Measurements from ENCODE around the gene LRRC72.
"Not testable (repeated sequence)": the region's sequence is repeated elsewhere in the genome, so short reads cannot be mapped to it uniquely, and the experiment has no call there.

Gene LRRC72

GRCh38 chr7:16526742-16527540 lies at the start of gene LRRC72:
Gene LRRC72, plus strand, starts transcription at chr7:16526825. Its CDS starts 128 bp downstream, at chr7:16526953.
- DNase-seq (ENCODE audit: low read depth) = no peak

DNA sequence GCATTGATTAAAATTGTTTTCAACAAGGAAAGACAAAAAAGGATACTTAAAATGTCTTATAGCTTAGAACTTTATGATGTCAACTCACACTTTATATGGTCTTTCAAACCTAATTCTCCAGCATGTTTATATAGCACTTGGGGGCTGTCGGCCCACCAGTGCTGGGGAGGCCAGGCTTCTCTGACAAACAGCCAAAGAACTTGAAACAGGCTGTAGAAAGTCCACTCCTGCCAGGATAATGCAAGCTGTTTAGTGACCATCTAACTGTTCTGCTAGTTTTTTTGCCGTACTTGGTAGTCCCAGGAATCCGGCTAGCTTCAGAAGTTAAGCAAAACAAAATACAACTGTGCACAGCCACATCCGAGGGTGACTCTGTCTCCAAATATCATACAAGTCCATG lies 47.5 kb upstream of the LRRC72 start:
- no peak for DNase-seq (ENCODE audit: low read depth)

GRCh38 chr7:16479591-16479990 lies 47.0 kb upstream of the LRRC72 start:
- DNase-seq (ENCODE audit: low read depth) = no peak

GRCh38 chr7:16484453-16485158 lies 42.0 kb upstream of the LRRC72 start:
- no peak for DNase-seq (ENCODE audit: low read depth)

DNA sequence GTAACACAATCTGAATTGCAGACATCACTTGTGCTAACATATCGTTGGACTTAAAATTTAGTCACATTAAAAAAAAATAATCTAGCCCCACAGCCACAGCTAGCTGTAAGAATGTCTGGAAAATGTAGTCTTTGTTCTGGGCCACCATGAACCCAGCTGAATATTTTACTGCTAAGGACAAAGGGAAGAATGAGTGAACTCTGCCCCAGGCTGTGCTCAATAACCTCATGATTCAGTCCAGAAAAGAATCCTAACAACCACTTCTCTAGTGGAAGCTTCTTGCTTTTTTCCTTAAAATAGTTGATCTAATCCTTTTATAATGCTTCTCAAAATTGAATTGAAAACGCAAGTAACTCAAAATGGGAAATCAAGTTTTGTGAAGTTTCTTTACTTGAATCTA lies 35.5 kb upstream of the LRRC72 start:
- no peak for DNase-seq (ENCODE audit: low read depth)

- DNase-seq (ENCODE audit: low read depth) = no peak
These were observed 34.0 kb upstream of the LRRC72 start for GRCh38 chr7:16492513-16493062.

DNA sequence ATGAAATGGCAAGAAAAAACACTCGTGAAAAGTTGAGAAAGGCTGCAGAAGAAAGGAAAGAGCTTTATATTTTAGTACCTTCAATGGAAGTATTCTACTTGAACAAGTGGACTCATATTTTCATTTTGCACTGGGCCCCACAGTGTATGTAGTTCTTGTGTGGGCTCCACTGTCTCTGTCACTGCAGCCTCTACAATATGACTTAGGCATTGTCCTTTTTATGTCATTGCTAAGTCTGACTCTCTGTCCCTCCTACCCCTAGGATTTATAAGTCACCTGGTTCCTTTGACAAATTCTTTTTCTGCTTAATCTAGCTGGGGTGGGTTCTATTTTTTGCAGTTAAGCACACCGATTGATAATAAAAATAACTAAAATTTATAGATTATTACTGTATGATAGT lies 33.4 kb upstream of the LRRC72 start:
- no peak for DNase-seq (ENCODE audit: low read depth)

DNA sequence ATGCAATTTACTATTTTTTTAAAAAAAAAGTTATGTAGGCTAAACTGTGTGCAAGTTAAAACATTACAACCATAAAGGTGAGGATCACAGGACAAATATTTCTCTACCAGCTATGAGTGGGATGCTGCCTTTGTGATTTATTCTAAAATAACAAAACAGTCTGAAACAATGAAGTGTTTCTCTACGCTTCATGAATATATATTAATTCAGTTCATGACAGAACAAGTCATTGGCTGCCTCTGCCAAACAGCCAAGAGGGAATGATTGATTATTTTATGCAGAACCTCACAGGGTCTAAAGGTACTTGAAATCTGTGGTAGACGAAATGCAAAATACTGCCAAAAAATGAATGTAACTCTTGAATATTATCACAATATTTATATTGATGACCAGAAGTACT lies 32.1 kb upstream of the LRRC72 start:
- no peak for DNase-seq (ENCODE audit: low read depth)

GRCh38 chr7:16494955-16495719 lies 31.5 kb upstream of the LRRC72 start:
- DNase-seq (ENCODE audit: low read depth) = no peak

- no peak for DNase-seq (ENCODE audit: low read depth)
These were observed 28.5 kb upstream of the LRRC72 start for GRCh38 chr7:16498122-16498521.

DNA sequence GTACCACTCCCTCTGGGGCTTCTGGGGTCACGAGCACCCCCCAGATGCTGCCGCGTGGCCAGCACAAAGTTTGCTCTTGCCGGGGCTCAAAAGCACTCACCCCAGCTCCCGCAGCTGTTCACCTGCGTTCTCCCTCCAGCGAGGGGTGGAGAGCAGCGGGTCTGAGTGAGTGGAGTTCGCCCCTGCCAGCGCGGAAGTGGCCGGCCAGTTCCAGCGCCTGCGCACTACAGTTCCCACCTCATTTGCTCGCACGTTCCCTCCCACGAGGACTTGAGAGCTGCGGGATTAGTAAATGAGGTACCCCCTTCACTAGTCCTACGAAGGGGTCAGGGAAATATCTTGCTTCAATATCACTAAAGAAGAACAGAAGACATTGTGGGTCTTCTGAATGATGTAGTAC lies 24.3 kb upstream of the LRRC72 start:
- DNase-seq (ENCODE audit: low read depth) = no peak

DNA sequence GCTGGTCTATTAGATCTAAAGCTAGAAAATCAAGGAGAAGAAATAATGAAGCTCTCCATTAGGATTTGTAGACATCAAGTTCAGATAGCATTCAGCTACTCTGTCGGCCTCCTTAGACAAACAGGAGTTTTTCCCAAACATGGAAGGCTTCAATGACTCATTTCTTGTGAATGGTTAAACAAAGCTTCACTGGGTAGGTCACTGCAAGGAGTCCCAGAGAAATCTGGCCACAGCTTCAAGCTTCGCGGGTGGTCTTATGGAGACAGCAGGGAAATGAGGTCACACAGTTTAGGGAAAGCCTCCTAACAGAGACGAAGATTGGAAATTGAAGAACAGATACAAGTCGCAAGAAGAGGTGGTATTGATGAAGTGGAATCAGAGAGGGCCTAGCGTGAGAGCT lies 22.6 kb upstream of the LRRC72 start:
- DNase-seq (ENCODE audit: low read depth) = no peak

DNA sequence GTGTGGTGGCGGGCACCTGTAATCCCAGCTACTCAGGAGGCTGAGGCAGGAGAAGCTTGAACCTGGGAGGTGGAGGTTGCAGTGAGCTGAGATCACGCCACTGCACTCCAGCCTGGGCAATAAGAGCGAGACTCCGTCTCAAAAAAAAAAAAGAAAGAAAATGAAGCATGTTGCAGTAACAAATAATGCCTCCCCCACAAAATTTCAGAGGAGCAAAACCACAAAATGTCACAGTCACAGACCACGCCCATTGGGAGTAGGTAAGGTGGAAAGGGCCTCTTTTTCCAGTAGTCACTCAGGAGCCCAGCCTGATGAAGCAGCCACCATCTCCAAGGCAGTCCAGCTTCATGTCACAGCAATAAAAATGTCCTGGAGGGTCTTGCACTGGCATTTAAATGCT lies 20.2 kb upstream of the LRRC72 start:
- DNase-seq (ENCODE audit: low read depth) = not testable (repeated sequence)

DNA sequence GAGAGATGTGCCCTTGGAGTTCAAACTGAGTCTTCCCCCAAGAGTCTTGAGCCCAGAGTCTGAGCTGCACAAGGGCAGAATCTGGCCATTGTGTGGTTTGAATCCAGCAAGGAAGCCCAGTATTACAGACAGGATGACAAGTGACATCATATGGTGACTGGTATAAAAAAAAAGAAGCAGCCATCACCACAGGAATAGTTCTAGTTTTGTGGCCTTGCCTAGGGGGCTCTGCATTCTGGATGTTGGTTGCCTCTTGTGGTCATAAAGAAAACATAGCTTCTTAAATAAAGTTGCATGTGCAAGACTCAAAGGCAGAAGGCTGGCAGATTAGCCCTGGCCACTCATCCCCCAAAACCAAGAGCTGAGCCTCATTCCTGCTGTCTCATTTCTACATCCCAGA lies 16.8 kb upstream of the LRRC72 start:
- no peak for DNase-seq (ENCODE audit: low read depth)

- DNase-seq (ENCODE audit: low read depth) = no peak
These were observed 15.3 kb upstream of the LRRC72 start for GRCh38 chr7:16511314-16511713.

GRCh38 chr7:16512097-16512496 lies 14.5 kb upstream of the LRRC72 start:
- DNase-seq (ENCODE audit: low read depth) = no peak

DNA sequence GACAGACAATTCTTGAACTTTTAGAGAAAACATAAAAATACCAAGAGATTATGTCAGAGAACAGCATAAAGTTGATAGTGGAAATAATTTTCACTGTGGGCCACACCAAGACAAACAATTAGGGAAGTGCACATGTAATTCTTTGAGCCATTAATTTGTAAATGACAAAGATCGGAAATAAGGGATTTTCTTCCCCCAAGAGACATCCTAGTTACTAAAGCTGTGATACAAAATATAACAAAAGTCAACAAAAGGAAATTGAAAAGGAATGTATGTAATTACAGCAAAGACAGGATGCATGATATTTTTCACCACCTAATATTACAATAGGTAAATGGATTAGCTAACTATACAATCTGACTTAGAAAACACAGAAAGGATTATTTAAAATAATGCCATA lies 12.4 kb upstream of the LRRC72 start:
- no peak for DNase-seq (ENCODE audit: low read depth)

DNA sequence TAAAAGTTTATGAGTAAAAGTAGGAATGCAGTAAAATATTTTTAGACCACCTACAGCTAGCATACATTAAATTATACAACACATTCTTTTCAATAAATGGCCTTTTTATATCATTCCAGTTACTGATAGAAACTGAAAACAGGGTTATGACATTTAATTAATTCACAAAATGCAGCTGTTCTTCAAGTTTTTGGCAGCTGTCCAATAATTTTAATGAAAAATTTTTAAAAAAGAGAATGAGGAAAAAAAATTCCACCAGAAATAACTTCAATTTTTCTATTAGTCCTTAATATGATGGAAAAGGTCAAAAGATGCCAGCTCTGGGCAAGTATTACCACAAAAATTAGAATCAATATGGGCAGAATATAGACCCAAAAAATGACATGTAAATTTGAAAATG lies 11.9 kb upstream of the LRRC72 start:
- no peak for DNase-seq (ENCODE audit: low read depth)

DNA sequence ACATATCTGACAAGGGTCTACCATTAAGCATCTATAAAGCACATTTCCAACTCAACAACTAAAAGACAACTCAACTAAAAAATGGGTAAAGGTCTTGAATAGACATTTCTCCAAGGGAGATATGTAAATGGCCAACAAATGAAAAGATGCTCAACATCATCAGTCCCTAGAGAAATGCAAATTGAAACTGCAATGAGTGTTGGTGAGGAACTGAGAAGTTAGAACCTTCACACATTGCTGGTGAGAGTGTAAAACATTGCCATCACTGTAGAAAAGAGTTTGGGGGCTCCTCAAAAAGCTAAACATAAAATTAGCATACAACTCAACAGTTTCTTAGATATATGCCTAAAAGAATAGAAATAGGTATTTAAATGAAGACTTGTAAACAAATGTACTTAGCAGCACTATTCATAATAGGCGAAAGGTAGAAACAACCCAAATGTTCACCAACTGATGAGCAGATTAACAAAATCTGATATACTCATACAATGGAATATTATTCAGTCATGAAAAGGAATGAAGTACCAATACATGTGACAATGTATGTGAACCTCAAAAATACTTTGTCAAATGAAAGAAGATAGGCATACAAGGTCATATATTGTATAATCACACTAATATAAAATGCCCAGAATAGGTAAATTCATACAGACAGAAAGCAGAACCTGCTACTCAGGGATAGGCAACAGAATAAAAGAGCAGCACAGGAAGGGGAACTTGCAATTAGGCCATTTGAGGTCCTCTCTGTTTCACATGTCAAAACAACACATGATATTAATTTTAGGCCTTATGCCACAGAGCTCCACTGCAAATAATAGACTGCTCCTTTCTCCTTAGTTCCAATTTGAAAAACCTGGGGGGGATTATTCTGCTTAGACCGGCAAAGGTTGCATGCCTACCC lies 10.6 kb upstream of the LRRC72 start:
- DNase-seq (ENCODE audit: low read depth) = no peak

- DNase-seq (ENCODE audit: low read depth) = not testable (repeated sequence)
These were observed 6.6 kb upstream of the LRRC72 start for GRCh38 chr7:16519985-16520384.

GRCh38 chr7:16524332-16524731 lies 2.3 kb upstream of the LRRC72 start:
- DNase-seq (ENCODE audit: low read depth) = no peak

GRCh38 chr7:16528520-16528919 lies 1.9 kb downstream of the LRRC72 start:
- no peak for DNase-seq (ENCODE audit: low read depth)

Measured in GM04504 (cell line).